Retinal pigment epithelial cell (primary cell): ENCODE measurements around the gene NIPSNAP3A.

Experiments
- DNase-seq: peaks from one replicate; pipeline ENCODE4 v3.0.0-alpha.2; 2010; ENCODE audit warnings: low read depth
- H3K4me3 ChIP-seq: 2 replicates; pipeline ENCODE4 v1.5.1; 2011; ENCODE audit warnings: mild to moderate bottlenecking, low read length, control low read depth, moderate library complexity
- TF ChIP-seq, protein P1 (sequence below): conservative IDR thresholded peaks from 2 replicates; pipeline ENCODE4 v1.5.1; 2011; ENCODE audit warnings: low read depth, low read length, control low read depth, inconsistent platforms

NIPSNAP3A gene

DNA sequence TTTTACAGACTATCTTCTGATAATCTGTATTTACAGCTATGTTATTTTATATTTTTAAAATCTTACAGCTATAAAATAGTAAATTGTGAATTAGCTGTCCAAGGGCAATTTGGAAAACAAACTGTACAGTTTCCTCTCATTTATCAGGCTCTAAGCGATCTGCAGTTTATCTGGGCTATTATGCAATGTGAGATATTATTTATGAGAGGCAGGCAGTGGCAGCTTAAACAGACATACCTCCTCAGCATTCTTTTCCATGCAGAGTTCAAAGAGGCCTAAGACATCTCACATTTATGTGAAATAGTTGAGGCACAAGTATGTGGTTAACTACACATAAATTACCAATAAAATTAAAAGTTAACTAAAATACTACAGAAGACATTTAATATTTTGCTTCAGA, 26.6 kb downstream of the NIPSNAP3A start:
- TF ChIP-seq, protein P1, sequence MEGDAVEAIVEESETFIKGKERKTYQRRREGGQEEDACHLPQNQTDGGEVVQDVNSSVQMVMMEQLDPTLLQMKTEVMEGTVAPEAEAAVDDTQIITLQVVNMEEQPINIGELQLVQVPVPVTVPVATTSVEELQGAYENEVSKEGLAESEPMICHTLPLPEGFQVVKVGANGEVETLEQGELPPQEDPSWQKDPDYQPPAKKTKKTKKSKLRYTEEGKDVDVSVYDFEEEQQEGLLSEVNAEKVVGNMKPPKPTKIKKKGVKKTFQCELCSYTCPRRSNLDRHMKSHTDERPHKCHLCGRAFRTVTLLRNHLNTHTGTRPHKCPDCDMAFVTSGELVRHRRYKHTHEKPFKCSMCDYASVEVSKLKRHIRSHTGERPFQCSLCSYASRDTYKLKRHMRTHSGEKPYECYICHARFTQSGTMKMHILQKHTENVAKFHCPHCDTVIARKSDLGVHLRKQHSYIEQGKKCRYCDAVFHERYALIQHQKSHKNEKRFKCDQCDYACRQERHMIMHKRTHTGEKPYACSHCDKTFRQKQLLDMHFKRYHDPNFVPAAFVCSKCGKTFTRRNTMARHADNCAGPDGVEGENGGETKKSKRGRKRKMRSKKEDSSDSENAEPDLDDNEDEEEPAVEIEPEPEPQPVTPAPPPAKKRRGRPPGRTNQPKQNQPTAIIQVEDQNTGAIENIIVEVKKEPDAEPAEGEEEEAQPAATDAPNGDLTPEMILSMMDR = no peak
- no peak overlapping the region for H3K4me3 ChIP-seq
- DNase-seq = no peak

DNA sequence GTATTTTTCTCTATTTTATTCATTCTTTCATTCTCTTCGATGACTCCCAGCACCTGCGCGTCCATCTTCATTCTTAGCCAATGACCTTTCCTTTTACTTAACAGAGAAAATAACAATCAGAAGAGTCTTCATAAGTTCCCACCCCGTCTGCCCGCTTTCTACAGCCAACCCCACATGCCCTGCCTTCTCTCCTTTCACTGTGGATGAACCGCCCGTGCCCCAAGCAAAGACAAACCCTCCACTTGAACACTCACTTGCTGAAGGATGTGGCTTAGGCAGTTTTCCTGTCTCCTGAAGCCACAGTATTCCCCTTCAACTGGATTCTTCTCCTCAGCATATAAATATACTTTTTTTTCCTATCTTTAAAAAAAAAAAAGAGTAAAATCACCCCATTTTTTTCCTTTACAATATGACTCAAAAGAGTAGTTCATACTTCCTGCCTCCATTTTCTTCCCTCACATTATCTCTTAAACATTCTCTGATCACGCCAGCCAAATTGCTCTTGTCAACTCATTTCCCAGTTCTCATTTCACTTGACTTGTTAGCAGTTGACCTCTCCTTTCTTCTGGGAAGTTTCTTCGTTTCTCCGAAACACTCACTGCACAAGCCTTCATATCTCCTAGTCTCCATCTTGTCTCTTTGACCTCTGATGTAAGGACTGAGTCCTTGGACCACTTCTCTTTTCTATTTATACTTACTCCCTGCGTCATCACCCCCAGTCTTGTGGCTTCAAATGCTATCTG, 27.5 kb downstream of the NIPSNAP3A start:
- DNase-seq = no peak
- no peak overlapping the region for H3K4me3 ChIP-seq
- TF ChIP-seq, protein P1 = no peak

DNA sequence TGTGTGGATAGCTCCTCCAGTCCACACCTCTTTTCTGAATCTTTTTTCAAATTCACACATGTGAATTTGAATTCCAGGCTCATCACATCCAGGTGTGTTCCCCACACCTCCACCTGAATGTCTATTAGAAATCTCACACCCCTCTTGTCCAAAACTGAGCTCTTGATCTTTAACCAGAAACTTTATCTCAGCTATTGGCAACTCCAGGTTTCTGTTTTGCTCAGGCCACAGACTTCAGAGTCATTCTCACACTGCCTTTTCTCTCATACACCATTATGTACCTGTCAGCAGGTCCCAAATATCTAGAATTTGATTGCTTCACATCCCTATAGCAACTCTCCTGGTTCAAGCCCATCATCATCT, 28.1 kb downstream of the NIPSNAP3A start:
- DNase-seq = no peak
- TF ChIP-seq, protein P1 = no peak
- H3K4me3 ChIP-seq = no peak overlapping the region

DNA sequence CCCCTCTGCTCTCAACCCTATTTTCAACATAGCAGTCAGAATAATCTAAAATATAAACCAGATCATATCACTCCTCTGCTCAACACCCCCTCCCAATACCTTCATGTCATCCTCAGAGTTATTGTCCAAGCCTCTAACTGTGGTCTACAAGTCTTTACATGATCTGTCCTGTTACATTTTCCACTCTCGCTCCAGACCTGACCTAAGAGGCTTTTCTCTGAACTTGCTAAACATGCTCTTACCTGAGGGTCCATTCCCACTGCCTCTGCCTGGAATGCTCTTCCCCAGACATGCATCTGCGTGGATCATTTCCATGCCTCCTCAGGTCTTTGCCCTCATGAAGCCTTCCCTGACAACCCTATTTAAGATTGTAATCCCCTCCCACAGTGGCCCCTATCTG, 28.5 kb downstream of the NIPSNAP3A start:
- no peak overlapping the region for H3K4me3 ChIP-seq
- TF ChIP-seq, protein P1 = no peak
- DNase-seq = no peak

DNA sequence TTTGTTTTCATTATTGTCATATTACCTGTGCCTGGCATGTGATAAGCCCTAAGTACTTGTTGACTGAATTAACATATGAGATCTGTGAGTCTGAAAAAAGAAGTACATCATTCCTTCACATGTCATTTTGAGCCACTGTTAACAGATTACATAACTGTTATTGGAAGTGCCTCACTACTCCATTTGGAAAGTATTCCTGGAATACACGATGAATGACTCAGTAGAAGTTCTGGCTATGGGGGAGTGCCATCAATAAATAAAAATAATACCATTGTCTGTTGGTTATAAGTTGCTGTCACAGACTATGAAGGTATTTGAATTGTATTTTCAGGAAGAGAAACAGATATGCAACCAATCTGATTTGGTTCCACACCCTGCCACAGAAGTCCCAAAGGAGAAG, 29.3 kb downstream of the NIPSNAP3A start:
- TF ChIP-seq, protein P1 = no peak
- DNase-seq = no peak
- no peak overlapping the region for H3K4me3 ChIP-seq

DNA sequence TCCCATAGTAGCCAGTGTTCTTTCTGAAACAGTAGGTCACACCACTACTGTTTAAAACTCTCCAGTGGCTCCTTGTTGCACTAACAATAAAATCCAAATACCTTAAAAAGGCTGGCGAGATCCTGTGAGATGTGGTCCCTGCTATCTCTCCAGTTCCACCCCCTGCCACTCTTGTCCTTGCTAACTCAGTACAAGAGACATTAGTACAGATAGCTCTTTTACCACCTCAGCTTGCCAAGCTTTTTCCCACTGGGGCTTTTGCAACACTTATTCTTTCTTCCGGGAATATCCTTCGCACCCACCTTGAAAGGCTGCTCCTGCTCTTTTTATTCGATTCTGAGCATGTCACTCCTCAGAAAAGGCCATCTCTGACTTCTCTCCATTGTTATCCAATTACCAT, 31.3 kb downstream of the NIPSNAP3A start:
- H3K4me3 ChIP-seq = no peak overlapping the region
- TF ChIP-seq, protein P1 = no peak
- no peak for DNase-seq

DNA sequence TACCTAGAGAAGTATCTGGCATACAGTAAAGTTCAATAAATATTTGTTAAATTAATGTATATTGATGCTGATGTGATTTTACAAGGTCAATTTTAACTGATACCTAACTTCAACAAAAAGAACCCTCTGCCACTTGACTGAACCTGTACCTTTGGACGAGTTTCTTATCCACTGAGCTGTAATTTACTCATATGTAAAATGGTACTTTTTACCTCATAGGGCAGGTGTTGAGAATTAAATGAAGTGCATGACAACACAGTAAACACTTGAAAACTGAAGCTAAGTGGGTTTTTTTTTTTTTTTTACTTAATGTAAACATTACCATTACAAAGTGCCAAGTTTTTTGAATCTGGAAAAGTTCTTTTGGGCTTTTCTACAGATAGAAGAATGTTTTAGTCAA, 31.9 kb downstream of the NIPSNAP3A start:
- H3K4me3 ChIP-seq = no peak overlapping the region
- TF ChIP-seq, protein P1 = no peak
- no peak for DNase-seq
